Caco-2 (cell line): ENCODE measurements around the gene RAB6B. TPM values are rescaled to one million over a fixed set of nuclear protein-coding genes. Genes with fewer than 3 reads are reported as not detected.
A peak's percentile ranks its signal among the peaks of the same experiment; 100 is the strongest.

ENCODE experiments used
- BruUV-seq: library from RNA; stranded (reverse); fragments of 400-500 nt; replicated peaks from 2 replicates; lab custom pipeline; 2021; lab: Mats Ljungman, UMichigan
- CTCF ChIA-PET: fragments of 300-600 bp; sonication (Branson Sonifier 250); formaldehyde crosslinking; loops from one replicate; lab custom pipeline; 2022; ENCODE audit warnings: antibody characterized with exemption; lab: Charles Lee
- POLR2A ChIA-PET: fragments of 300-600 bp; sonication (Branson Sonifier 250); formaldehyde crosslinking; loops from one replicate; lab custom pipeline; 2022; ENCODE audit warnings: antibody characterized with exemption; lab: Charles Lee
- DNase-seq, 2 experiments: peaks; one replicate each; pipeline versions ENCODE4 v3.0.0 to v3.0.0-alpha.2; 2020 to 2022
- H3K27me3 ChIP-seq: replicated peaks from 2 replicates; pipeline ENCODE4 v1.6.0; 2011; ENCODE audit warnings: low read length; ENCODE audit not compliant: control insufficient read depth, insufficient read depth
- H3K36me3 ChIP-seq: 2 replicates; pipeline ENCODE4 v1.5.1; 2011; ENCODE audit warnings: low read length; ENCODE audit not compliant: control insufficient read depth, insufficient read depth
- H3K4me1 ChIP-seq: fragments of 250-450 bp; sonication (Bioruptor Pico); 2 replicates; pipeline ENCODE4 v1.5.1; 2020; ENCODE audit warnings: mild to moderate bottlenecking
- H3K4me3 ChIP-seq: 2 replicates; pipeline ENCODE4 v1.5.1; 2011; ENCODE audit warnings: low read depth, mild to moderate bottlenecking, control low read depth, low read length
- H3K9me3 ChIP-seq: fragments of 250-450 bp; sonication (Bioruptor Pico); 2 replicates; pipeline ENCODE4 v1.5.1; 2020; ENCODE audit warnings: mild to moderate bottlenecking, moderate library complexity
- H3K27ac Mint-ChIP-seq: one replicate; pipeline ENCODE4 v1.8.0; 2022; ENCODE audit warnings: mixed read lengths; ENCODE audit not compliant: unreplicated experiment
- H3K27me3 Mint-ChIP-seq: one replicate; pipeline ENCODE4 v1.8.0; 2022; ENCODE audit warnings: mixed read lengths; ENCODE audit not compliant: insufficient read depth, unreplicated experiment
- H3K36me3 Mint-ChIP-seq: one replicate; pipeline ENCODE4 v1.8.0; 2022; ENCODE audit warnings: mild to moderate bottlenecking, mixed read lengths; ENCODE audit not compliant: insufficient read depth, unreplicated experiment
- H3K4me1 Mint-ChIP-seq: one replicate; pipeline ENCODE4 v1.8.0; 2022; ENCODE audit warnings: low read depth, mixed read lengths; ENCODE audit not compliant: unreplicated experiment
- H3K4me3 Mint-ChIP-seq: one replicate; pipeline ENCODE4 v1.8.0; 2022; ENCODE audit warnings: mild to moderate bottlenecking, moderate library complexity, mixed read lengths; ENCODE audit not compliant: unreplicated experiment
- H3K9me3 Mint-ChIP-seq: one replicate; pipeline ENCODE4 v1.8.0; 2022; ENCODE audit warnings: mixed read lengths; ENCODE audit not compliant: unreplicated experiment
- intact Hi-C: fragments of 100-400 bp; cut with micrococcal nuclease; formaldehyde crosslinking; loops from one replicate; pipeline ENCODE4 v1.10.0; 2022; ENCODE audit not compliant: unreplicated experiment
- total RNA-seq: library from RNA; stranded (reverse); gene quantifications from 2 replicates; pipeline ENCODE4 v1.2.3, GENCODE V29; 2022
- TF ChIP-seq, protein P1 (sequence below), 2 experiments: fragments of 200-600 bp in 1 of 2; IDR thresholded peaks; 1 replicate in 1 of 2; 2 replicates in 1 of 2; pipeline versions ENCODE4 v1.5.1 to v1.8.0; 2011 to 2022; ENCODE audit warnings: antibody characterized with exemption in 1 of 2, control low read depth in 1 of 2, inconsistent platforms in 1 of 2, low read depth in 1 of 2, low read length in 1 of 2, mild to moderate bottlenecking in 1 of 2, moderate library complexity in 1 of 2; ENCODE audit not compliant: insufficient read depth in 1 of 2, severe bottlenecking in 1 of 2, unreplicated experiment in 1 of 2

Gene RAB6B
- total RNA-seq, 1 experiment from 2014 or later: 3.2 TPM

DNA sequence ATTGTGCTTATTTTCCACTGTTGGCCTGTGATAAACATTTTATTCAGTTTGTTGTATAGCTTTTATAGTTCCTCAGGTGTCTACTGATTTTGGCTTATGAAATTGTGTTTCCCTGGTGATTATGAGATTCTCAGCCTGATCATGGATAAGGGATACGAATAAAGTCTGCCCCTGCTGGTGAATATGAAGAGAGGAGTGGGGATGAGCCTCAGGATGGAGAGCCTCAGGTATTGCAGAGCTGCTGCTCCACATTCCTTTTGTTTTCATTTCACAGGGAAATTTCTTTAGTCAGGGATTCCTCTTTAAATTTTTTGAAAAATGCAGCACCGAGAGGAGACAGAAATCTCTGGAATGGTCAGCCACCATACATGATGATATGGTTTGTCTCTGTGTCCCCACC lies 14.7 kb upstream of the RAB6B start:
- H3K4me1 Mint-ChIP-seq: no peaks in the 10 kb centered on the region
- no peaks in the 10 kb centered on the region for H3K4me1 ChIP-seq
- no peak for DNase-seq
- no peaks in the 10 kb centered on the region for H3K36me3 ChIP-seq
- ChIA-PET POLR2A (no interaction called here), CTCF (interaction anchor here (0.8 kb wide), 1 partner anchor 26 kb away, joined by 3 read pairs; no protein-coding TSS in a partner anchor)
- H3K9me3 Mint-ChIP-seq: no peaks in the 10 kb centered on the region
- H3K27me3 ChIP-seq: no peaks in the 10 kb centered on the region
- TF ChIP-seq, protein P1, sequence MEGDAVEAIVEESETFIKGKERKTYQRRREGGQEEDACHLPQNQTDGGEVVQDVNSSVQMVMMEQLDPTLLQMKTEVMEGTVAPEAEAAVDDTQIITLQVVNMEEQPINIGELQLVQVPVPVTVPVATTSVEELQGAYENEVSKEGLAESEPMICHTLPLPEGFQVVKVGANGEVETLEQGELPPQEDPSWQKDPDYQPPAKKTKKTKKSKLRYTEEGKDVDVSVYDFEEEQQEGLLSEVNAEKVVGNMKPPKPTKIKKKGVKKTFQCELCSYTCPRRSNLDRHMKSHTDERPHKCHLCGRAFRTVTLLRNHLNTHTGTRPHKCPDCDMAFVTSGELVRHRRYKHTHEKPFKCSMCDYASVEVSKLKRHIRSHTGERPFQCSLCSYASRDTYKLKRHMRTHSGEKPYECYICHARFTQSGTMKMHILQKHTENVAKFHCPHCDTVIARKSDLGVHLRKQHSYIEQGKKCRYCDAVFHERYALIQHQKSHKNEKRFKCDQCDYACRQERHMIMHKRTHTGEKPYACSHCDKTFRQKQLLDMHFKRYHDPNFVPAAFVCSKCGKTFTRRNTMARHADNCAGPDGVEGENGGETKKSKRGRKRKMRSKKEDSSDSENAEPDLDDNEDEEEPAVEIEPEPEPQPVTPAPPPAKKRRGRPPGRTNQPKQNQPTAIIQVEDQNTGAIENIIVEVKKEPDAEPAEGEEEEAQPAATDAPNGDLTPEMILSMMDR (IDR thresholded peaks at IDR 0.05; ENCODE audit: insufficient read depth in 1 of 2, low read depth in 1 of 2, low read length in 1 of 2, severe bottlenecking in 1 of 2, unreplicated experiment in 1 of 2): peak in 1 of 2 experiments; percentile 47
- BruUV-seq: no TSS peak
- H3K4me3 ChIP-seq: no peak overlapping the region
- peaks cover 2% of the 10 kb centered on the region for H3K27me3 Mint-ChIP-seq
- no peaks in the 10 kb centered on the region for H3K9me3 ChIP-seq
- no peak overlapping the region for H3K4me3 Mint-ChIP-seq
- no peak overlapping the region for H3K27ac Mint-ChIP-seq
- no peaks in the 10 kb centered on the region for H3K36me3 Mint-ChIP-seq
- intact Hi-C loops: no loop called here

DNA sequence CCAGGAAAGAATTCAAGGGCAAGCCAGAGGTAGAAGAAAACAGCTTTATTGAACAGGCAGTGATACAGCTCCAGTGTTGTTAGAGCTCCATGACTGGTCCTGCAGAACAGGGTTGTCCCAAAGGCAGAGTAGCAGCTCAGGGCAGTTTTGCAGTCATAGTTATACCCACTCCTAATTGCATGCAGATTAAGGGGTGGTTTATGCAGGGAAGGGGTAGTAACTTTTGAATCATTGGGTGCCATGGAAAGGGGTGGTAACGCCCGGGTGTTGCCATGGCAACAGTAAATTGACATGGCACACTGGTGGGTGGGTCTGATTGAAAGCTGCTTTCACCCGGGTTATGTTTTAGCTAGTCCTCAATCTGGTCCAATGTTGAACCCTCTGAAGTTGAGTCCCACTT lies 9.7 kb upstream of the RAB6B start:
- TF ChIP-seq, protein P1 (IDR thresholded peaks at IDR 0.05; ENCODE audit: insufficient read depth in 1 of 2, low read depth in 1 of 2, low read length in 1 of 2, severe bottlenecking in 1 of 2, unreplicated experiment in 1 of 2): no peak
- ChIA-PET POLR2A (no interaction called here), CTCF (no interaction called here)
- intact Hi-C loops: loop anchor here (10.0 kb wide), 1 partner anchor 241 kb away; the partner anchor contains the start of gene TOPBP1
- Histone ChIP-seq H3K9me3 (peaks cover 2% of the 10 kb centered on the region; the same call in 1 of the 2 replicates), H3K4me1 (no peaks in the 10 kb centered on the region), H3K4me3 (no peak overlapping the region), H3K36me3 (no peaks in the 10 kb centered on the region), H3K27me3 (no peaks in the 10 kb centered on the region)
- H3K9me3 Mint-ChIP-seq: no peaks in the 10 kb centered on the region
- H3K4me1 Mint-ChIP-seq: no peaks in the 10 kb centered on the region
- H3K27ac Mint-ChIP-seq: no peak overlapping the region
- H3K4me3 Mint-ChIP-seq: no peak overlapping the region
- no peaks in the 10 kb centered on the region for H3K36me3 Mint-ChIP-seq
- no TSS peak for BruUV-seq
- H3K27me3 Mint-ChIP-seq: peaks cover 5% of the 10 kb centered on the region
- no peak for DNase-seq

DNA sequence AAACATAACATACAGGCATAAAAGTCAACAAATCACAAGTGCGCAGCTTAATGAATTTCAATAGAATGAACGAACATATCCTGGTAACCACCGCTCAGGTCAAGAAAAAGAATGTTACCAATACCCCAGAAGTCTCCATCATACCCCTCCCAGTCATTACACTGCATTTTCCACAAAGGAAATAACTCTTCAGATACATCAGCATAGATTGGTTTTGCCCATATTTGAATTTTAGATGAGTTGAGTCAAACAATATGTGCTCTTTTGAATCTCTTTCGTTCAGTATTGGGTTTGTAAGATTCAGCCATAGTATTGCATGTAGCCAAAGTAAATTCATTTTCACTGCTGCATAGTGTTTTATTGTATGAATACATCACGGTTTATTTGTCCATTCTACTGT lies 6.2 kb upstream of the RAB6B start:
- Mint-ChIP-seq H3K4me3 (no peak overlapping the region), H3K27me3 (peaks cover 16% of the 10 kb centered on the region), H3K27ac (no peak overlapping the region), H3K9me3 (no peaks in the 10 kb centered on the region), H3K36me3 (no peaks in the 10 kb centered on the region), H3K4me1 (no peaks in the 10 kb centered on the region)
- ChIA-PET POLR2A (no interaction called here), CTCF (no interaction called here)
- H3K4me3 ChIP-seq: no peak overlapping the region
- no peaks in the 10 kb centered on the region for H3K36me3 ChIP-seq
- BruUV-seq: no TSS peak
- intact Hi-C loops: loop anchor here (10.0 kb wide), 1 partner anchor 237 kb away; the partner anchor contains the start of gene TOPBP1
- peaks cover 2% of the 10 kb centered on the region; the same call in 1 of the 2 replicates for H3K9me3 ChIP-seq
- no peak for DNase-seq
- no peaks in the 10 kb centered on the region for H3K4me1 ChIP-seq
- H3K27me3 ChIP-seq: no peaks in the 10 kb centered on the region; the same call in 1 of the 2 replicates
- TF ChIP-seq, protein P1 (IDR thresholded peaks at IDR 0.05; ENCODE audit: insufficient read depth in 1 of 2, low read depth in 1 of 2, low read length in 1 of 2, severe bottlenecking in 1 of 2, unreplicated experiment in 1 of 2): no peak
